COLO668 (cell line): ENCODE measurements around the gene FHOD3.
A peak's percentile ranks its signal among the peaks of the same experiment; 100 is the strongest.

ENCODE experiments used
- DNase-seq: peaks from one replicate; lab custom pipeline; 2025; ENCODE audit not compliant: unreplicated experiment; lab: John Stamatoyannopoulos, UW

The FHOD3 gene

GRCh38 chr18:36403896-36404820 lies 106.6 kb downstream of the FHOD3 start:
- no peak for DNase-seq

GRCh38 chr18:36405611-36406010 lies 108.1 kb downstream of the FHOD3 start:
- no peak for DNase-seq

GRCh38 chr18:36406805-36407204 lies 109.3 kb downstream of the FHOD3 start:
- peak; percentile 93 for DNase-seq

- DNase-seq = no peak
These were observed 111.1 kb downstream of the FHOD3 start for GRCh38 chr18:36408606-36409005.

GRCh38 chr18:36409779-36410178 lies 112.3 kb downstream of the FHOD3 start:
- no peak for DNase-seq

- DNase-seq = no peak
These were observed 112.8 kb downstream of the FHOD3 start for GRCh38 chr18:36410346-36410745.

- DNase-seq = peak; percentile 29
These were observed 114.2 kb downstream of the FHOD3 start for GRCh38 chr18:36411745-36412168.

GRCh38 chr18:36412778-36413177 lies 115.3 kb downstream of the FHOD3 start:
- peak; percentile 40 for DNase-seq

- DNase-seq = no peak
These were observed 117.7 kb downstream of the FHOD3 start for GRCh38 chr18:36415171-36415570.

- no peak for DNase-seq
These were observed 118.1 kb downstream of the FHOD3 start for GRCh38 chr18:36415625-36416024.

GRCh38 chr18:36419188-36419899 lies 121.8 kb downstream of the FHOD3 start:
- peak; percentile 32 for DNase-seq

- peak; percentile 27 for DNase-seq
These were observed 122.5 kb downstream of the FHOD3 start for GRCh38 chr18:36419900-36420531.

- DNase-seq = no peak
These were observed 123.3 kb downstream of the FHOD3 start for GRCh38 chr18:36420826-36421225.

GRCh38 chr18:36424741-36425142 lies 127.2 kb downstream of the FHOD3 start:
- DNase-seq = no peak

- DNase-seq = no peak
These were observed 129.9 kb downstream of the FHOD3 start for GRCh38 chr18:36427369-36427768.

- DNase-seq = no peak
These were observed 130.3 kb downstream of the FHOD3 start for GRCh38 chr18:36427831-36428230.

GRCh38 chr18:36428431-36429029 lies 131.0 kb downstream of the FHOD3 start:
- no peak for DNase-seq

GRCh38 chr18:36432880-36433555 lies 135.5 kb downstream of the FHOD3 start:
- no peak for DNase-seq

GRCh38 chr18:36436387-36436786 lies 138.9 kb downstream of the FHOD3 start:
- no peak for DNase-seq

- no peak for DNase-seq
These were observed 143.1 kb downstream of the FHOD3 start for GRCh38 chr18:36440614-36441013.
